Brain microvascular endothelial cell (primary cell): ENCODE results near the gene EEF2K.

ENCODE experiments used
- DNase-seq: peaks from one replicate; pipeline ENCODE4 v3.0.0-alpha.2; 2020
- H3K27ac ChIP-seq: fragments of 250-450 bp; sonication (Bioruptor Pico); 2 replicates; pipeline ENCODE4 v1.5.1; 2020; ENCODE audit warnings: mild to moderate bottlenecking, moderate library complexity
- H3K27me3 ChIP-seq: fragments of 250-450 bp; sonication (Bioruptor Pico); replicated peaks from 2 replicates; pipeline ENCODE4 v1.5.1; 2020; ENCODE audit warnings: mild to moderate bottlenecking
- H3K36me3 ChIP-seq: fragments of 250-450 bp; sonication (Bioruptor Pico); replicated peaks from 2 replicates; pipeline ENCODE4 v1.5.1; 2020; ENCODE audit warnings: mild to moderate bottlenecking
- H3K4me3 ChIP-seq: 2 replicates; pipeline ENCODE4 v1.5.1; 2011; ENCODE audit warnings: low read depth, mild to moderate bottlenecking, control low read depth, low read length, moderate library complexity
- in situ Hi-C: cut with HindIII; loops from 2 replicates; pipeline ENCODE4 v1.10.0; 2017; ENCODE audit warnings: low sequenced_read_pairs, low pct_ligation_motif_present
- TF ChIP-seq, protein P1 (sequence below): IDR thresholded peaks from 2 replicates; pipeline ENCODE4 v1.5.1; 2011; ENCODE audit warnings: low read depth, mild to moderate bottlenecking, moderate library complexity, low read length, control low read depth, inconsistent platforms; ENCODE audit errors: missing control alignments

The EEF2K gene

DNA sequence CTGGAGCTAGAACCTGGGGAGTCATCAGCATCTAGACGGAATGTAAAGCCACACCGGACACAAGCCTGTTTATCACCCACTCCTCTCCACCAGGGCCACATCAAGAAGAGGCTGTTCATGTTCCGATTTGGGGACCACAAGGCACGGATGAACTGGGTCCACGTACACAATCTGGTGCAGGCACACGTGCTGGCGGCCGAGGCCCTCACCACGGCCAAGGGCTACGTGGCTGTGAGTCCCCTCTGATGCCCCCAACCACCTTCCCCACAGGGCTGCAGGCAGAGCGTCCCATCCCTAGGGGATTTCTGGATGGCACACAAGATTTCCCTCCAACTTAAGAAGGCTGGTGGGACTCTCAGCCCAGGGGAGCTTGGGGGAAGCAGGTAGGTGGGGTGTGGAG lies 24.7 kb upstream of the EEF2K start:
- Histone ChIP-seq H3K36me3 (no peaks in the 10 kb centered on the region), H3K27me3 (peaks cover 2% of the 10 kb centered on the region), H3K27ac (no peak overlapping the region), H3K4me3 (no peak overlapping the region)
- DNase-seq = no peak
- TF ChIP-seq, protein P1, sequence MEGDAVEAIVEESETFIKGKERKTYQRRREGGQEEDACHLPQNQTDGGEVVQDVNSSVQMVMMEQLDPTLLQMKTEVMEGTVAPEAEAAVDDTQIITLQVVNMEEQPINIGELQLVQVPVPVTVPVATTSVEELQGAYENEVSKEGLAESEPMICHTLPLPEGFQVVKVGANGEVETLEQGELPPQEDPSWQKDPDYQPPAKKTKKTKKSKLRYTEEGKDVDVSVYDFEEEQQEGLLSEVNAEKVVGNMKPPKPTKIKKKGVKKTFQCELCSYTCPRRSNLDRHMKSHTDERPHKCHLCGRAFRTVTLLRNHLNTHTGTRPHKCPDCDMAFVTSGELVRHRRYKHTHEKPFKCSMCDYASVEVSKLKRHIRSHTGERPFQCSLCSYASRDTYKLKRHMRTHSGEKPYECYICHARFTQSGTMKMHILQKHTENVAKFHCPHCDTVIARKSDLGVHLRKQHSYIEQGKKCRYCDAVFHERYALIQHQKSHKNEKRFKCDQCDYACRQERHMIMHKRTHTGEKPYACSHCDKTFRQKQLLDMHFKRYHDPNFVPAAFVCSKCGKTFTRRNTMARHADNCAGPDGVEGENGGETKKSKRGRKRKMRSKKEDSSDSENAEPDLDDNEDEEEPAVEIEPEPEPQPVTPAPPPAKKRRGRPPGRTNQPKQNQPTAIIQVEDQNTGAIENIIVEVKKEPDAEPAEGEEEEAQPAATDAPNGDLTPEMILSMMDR = no peak
- in situ Hi-C loops = no loop called here

DNA sequence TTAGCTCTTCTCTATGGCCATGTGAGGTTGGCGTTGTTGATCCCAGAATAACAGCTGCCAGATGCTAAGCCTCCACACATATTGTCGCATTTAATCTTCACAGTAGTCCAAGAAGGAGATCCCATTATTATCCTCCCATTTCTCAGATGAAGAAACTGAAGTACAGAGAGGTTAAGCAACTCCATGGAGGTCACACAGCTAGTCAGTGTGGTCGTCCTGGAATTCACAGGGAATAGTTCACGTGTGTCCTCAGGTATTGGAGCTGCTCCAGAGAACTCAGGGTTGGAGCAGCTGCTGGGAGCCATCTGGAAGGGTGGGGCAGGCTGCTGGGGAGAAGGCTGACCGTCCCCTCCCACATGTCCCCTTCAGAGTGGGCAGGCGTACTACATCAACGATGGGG lies 24.2 kb upstream of the EEF2K start:
- no peak for DNase-seq
- Histone ChIP-seq H3K27ac (no peak overlapping the region), H3K4me3 (no peak overlapping the region), H3K36me3 (no peaks in the 10 kb centered on the region), H3K27me3 (peaks cover 2% of the 10 kb centered on the region)
- in situ Hi-C loops = no loop called here
- TF ChIP-seq, protein P1 = no peak

DNA sequence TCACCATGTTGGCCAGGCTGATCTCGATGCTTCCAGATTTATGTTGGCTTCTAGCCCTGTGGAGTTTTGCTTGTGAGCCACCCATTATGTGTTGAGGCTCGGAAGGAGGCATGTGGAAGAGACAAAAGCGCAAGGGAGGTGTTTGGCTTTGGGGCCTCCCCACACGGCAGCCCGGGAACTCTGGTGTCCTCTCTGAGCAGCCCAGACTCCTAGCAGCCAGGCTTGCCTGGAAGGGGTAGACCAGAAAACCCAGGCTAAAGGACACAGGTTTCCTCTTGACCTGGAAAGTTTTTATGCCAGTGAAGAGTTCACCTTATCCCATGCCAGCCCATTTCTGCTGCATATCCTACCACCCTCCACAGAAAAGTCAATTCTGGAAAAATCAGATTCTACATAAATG lies 22.7 kb upstream of the EEF2K start:
- in situ Hi-C loops = no loop called here
- no peak overlapping the region for H3K27ac ChIP-seq
- H3K27me3 ChIP-seq = peaks cover 2% of the 10 kb centered on the region
- TF ChIP-seq, protein P1 = no peak
- no peak overlapping the region for H3K4me3 ChIP-seq
- no peaks in the 10 kb centered on the region for H3K36me3 ChIP-seq
- DNase-seq = no peak

DNA sequence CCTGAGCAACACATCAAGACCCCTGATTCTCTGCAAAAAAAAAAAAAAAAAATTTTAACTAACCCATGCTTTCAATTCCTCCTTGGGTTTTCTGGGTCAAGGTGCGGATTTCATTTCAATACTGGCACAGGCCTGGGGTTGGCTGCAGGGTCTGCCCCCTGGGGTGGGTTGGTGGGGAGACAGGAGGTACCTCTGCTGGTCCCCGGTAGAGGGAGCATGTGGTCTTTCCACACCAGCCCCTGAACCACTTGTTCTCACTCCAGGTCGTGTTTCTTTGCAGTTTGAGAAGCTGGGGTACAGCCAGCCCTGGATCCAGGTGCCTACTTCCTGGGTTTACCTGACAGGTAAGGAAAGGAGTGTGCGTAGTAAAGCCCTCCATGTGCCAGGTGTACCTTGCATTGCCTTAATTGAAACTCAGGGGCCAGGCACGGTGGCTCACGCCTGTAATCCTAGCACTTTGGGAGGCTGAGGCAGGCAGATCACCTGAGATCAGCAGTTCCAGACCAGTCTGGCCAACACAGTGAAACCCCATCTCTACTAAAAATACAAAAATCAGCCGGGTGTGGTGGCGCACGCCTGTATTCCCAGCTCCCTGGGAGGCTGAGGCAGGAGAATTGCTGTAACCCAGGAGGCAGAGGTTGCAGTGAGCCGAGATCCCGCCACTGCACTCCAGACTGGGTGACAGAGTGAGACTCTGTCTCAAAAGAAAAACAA lies 22.0 kb upstream of the EEF2K start:
- TF ChIP-seq, protein P1 = peak; percentile 60
- Histone ChIP-seq H3K27me3 (peaks cover 2% of the 10 kb centered on the region), H3K27ac (no peak overlapping the region), H3K4me3 (no peak overlapping the region), H3K36me3 (no peaks in the 10 kb centered on the region)
- no peak for DNase-seq
- in situ Hi-C loops = no loop called here

DNA sequence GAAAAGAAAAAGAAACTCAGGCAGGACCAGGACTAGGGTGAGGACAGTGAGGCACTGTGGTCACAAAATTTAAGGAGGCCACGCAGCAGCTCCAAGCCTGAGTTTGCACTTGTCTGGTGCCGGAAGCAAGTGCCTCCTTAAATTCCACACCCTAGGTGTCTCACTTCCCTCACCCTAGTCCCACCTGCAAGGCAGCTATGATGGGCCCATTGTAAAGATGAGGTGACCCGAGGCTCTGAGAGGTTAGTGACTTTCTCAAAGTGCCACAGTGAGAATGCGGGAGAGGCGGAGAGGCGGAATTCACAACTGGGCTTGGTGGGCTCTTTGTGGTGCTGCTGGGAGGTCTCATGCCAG lies 21.5 kb upstream of the EEF2K start:
- H3K27me3 ChIP-seq = peaks cover 2% of the 10 kb centered on the region
- no peak overlapping the region for H3K27ac ChIP-seq
- in situ Hi-C loops = no loop called here
- H3K36me3 ChIP-seq = no peaks in the 10 kb centered on the region
- TF ChIP-seq, protein P1 = no peak
- DNase-seq = no peak
- H3K4me3 ChIP-seq = no peak overlapping the region

DNA sequence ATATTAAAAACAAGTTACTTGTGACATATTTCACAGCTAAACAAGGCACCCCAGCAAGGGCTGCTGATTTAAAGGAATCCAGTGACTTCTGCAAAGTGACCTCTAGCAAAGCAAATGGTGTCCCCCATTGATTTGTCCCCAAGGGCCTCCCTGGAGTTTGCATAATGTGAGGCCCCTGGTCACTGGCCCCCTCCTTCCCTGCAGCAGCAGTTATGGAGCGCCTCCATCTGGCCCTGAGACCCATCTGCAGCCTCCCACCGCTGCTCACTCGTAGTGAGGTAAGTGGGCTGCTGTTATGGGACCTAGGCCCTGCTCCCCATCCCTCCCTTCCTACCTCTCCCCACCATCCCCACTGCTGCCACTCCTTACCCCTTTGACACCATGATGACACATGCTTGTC lies 19.6 kb upstream of the EEF2K start:
- H3K27ac ChIP-seq = no peak overlapping the region
- H3K4me3 ChIP-seq = no peak overlapping the region
- no peaks in the 10 kb centered on the region for H3K27me3 ChIP-seq
- no peak for DNase-seq
- TF ChIP-seq, protein P1 = peak; percentile 47
- H3K36me3 ChIP-seq = no peaks in the 10 kb centered on the region
- in situ Hi-C loops = no loop called here
